NCI-H774 (cell line): ENCODE measurements around the gene SYNE1.
"Not testable (repeated sequence)": the region's sequence is repeated elsewhere in the genome, so short reads cannot be mapped to it uniquely, and the experiment has no call there.

Experiments
- DNase-seq: peaks from one replicate; lab custom pipeline; 2025; lab: John Stamatoyannopoulos, UW

Gene SYNE1

DNA sequence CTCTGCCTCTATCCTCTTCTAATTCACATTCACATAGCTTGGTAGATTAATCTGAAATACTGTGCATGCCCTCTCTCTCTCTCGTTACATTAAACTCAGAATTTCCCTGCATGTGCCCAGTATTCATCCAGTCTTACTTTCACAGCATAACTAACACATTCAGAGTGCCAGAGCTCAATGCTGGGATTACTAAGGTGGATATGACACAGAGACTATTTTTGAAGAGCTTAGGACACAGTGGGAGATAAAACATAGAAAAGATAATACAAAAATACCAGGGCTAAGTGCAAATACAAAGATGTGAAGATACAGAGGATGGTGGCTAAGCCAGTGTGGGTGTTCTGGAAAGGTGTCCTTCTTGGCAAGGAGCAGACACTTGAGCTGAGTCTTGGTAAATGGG, 6.3 kb downstream of the SYNE1 start:
- no peak for DNase-seq

DNA sequence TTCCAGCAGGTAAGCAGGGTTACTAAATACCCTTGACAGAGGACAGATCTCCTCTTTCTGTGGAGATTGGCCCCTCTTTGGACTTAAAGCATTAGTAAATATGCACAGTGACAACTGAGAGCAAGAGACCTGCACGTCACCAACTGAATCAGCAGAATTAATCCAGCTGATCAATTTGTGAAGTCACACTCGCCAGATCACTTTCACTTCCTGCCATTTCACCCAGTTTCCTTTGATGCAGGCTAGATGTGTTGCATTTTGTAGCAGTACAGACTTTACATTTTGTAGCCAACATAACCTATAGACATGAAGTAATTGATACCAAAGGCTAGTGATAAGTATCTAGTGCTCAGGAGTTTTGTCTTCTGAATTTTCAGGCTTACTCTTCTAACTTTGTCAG, 11.9 kb downstream of the SYNE1 start:
- DNase-seq = no peak

DNA sequence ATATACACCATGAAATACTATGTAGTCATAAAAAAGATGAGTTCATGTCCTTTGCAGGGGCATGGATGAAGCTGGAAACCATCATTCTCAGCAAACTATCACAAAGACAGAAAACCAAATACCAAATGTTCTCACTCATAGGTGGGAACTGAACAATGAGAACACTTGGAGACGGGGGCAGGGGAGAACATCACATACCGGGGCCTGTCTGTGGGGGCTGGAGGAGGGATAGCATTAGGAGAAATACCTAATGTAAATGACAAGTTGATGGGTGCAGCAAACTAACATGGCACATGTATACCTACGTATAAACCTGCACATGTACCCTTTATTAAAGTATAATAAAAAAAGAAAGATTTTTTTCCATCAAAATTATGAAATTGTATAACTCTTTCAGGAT, 22.4 kb downstream of the SYNE1 start:
- not testable (repeated sequence) for DNase-seq

DNA sequence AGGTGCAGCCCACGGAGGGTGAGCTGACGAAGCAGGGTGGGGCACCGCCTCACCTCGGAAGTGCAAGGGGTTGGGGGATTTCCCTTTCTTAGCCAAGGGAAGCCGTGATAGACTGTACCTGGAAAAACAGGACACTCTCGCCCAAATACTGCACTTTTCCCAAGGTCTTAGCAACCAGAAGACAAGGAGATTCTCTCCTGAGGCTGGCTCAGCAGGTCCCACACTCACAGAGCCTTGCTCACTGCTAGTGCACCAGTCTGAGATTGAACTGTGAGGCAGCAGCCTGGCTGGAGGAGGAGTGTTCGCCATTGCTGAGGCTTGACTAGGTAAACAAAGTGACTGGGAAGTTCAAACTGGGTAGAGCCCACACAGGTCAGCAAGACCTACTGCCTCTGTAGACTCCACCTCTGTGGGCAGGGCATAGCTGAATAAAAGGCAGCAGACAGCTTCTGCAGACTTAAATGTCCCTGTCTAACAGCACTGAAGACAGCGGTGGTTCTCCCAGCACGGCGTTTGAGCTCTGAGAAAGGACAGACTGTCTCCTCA, 28.0 kb downstream of the SYNE1 start:
- no peak for DNase-seq

- DNase-seq = no peak
Observed at GRCh38 chr6:152605941-152606340, 31.2 kb downstream of the SYNE1 start.

DNA sequence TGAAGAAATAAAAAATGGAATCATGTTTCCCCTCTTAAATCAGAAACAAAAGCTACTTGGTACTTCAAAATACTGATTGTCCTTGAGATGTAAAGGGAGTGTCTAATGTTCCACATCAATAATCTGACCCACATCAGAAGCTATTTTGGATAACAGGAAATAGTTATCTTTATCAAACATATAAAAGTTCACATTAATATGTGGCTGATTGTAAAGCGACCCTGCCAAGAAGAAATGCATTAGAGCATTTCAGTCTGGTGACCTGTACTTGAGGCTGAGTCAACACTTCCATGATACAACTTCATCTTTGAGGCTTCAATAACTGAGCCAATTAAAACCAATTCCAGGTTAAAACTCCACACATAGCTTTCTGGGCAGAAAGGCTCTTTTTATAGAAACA, 31.8 kb downstream of the SYNE1 start:
- no peak for DNase-seq

- DNase-seq = no peak
Observed at GRCh38 chr6:152603911-152604310, 33.3 kb downstream of the SYNE1 start.

GRCh38 chr6:152600022-152600421, 37.1 kb downstream of the SYNE1 start:
- no peak for DNase-seq

DNA sequence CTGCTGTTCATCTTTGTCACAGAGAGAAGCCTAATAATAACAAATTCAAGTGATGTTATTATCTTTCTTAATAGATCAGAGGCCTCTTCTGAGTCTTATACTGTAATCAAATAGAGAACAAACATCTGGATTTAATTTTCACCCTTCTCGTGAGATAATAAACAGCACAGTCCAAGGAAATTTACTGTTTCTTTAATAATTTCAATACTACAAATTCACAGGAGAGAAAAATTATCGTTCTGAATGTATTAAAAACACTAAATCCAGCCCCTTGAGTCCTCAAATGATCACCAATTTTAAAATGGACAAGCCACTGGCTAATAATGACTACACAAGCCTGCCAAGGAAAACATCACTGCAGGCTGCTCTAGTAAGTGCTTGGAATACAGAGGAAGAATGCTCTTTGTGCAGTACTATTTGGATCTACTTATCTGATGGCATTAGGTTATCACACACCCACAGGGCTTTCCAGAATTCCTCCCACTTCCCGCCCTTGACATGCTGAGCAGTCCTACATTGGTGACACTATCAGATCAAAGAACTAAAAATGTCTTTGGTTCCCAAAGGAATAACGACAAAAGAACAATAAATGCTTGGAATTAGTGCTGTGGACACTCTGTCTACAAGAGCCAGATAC, 38.1 kb downstream of the SYNE1 start:
- no peak for DNase-seq

GRCh38 chr6:152598421-152598820, 38.7 kb downstream of the SYNE1 start:
- DNase-seq = no peak

DNA sequence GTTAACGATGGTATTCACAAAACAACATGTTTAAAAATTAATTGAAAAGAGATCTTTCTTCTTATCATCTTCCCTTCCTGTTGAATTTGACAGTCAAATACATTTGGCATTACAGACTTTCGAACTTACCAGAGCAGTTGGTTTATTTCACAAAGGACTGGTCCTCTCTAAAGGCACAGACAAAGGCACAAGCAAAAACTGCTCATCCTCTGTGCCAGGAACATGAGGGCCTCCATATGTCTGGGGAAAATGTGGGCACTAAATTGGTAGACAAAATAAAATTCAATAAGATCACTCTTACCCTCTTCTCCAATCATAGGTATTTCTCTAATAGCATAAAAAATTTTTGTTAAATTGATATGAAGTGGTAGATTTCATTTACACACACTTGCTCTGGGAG, 40.4 kb downstream of the SYNE1 start:
- DNase-seq = no peak

DNA sequence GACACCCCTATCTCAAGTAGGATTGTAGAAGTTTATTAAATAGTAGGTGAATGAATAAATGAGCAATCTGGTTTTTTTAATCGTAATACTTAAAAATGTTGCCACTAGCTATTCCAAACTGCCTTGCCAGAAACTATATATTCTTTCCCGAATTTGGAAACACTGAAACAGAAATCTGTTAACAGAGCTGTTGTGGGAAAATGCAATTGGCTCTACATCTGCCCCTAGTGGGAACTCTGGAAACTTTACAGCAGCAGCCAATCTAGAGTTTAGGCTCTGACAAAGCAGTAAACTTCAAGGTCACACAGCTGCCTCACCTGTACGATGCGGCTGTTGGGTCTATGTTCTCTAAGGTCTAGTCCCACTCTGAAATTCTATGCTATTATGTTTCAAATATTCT, 41.7 kb downstream of the SYNE1 start:
- DNase-seq = peak; percentile 3

DNA sequence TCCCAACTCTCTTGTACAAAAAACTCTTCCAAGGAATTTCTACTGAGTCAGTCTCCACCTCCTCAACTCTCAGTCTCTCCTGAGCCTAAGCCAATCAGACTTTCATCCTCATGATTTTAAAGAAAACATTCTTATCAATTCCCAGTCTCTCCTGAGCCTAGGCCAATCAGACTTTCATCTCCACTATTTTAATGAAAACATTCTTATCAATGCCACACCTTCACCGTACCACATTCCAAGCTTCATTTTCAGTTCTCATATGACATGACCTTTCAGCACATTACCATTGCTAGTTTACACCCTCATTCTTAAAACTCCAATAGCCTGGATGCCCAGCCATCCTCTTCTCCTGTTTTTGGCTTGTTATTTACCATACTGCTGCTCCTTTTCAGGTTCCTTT, 42.5 kb downstream of the SYNE1 start:
- no peak for DNase-seq

- DNase-seq = no peak
Observed at GRCh38 chr6:152588456-152588855, 48.7 kb downstream of the SYNE1 start.

- no peak for DNase-seq
Observed at GRCh38 chr6:152587473-152587872, 49.7 kb downstream of the SYNE1 start.

- no peak for DNase-seq
Observed at GRCh38 chr6:152585236-152585635, 51.9 kb downstream of the SYNE1 start.

DNA sequence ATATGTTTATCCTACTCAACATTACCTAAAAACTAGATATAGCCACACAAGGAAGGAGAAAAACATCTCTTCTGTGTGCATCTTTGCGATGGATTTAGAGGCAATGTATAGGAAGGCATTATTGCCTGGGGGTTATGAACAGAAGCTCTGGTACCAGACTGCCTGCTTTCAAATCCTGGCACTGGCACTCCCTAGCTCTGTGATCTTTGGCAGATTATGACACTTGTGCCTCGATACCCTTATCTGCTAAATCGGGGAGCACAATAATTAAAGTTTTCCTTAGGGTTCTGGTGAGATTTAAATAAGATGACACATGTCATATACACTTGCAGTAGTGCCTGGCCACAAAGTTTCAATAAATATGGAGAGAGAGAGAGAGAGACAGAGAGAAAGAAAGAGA, 53.3 kb downstream of the SYNE1 start:
- no peak for DNase-seq

DNA sequence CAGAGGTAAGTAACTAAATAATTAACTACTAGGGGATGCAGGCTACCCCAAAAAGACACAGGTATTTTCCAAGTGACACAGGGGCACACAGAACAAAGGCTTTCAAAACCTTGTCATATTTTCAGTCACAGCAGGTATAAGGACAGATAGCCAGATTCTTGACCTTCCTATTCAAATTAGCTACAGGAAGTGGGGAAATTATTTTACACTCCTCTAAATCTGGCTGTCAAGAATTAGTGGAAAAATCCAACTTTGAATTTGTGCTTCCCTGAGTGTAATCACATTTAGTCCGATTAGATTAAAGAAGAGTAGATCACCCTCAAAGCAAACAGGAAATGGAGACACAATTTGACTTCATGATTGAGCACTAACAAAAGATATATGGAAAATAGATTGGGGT, 60.6 kb downstream of the SYNE1 start:
- DNase-seq = no peak

DNA sequence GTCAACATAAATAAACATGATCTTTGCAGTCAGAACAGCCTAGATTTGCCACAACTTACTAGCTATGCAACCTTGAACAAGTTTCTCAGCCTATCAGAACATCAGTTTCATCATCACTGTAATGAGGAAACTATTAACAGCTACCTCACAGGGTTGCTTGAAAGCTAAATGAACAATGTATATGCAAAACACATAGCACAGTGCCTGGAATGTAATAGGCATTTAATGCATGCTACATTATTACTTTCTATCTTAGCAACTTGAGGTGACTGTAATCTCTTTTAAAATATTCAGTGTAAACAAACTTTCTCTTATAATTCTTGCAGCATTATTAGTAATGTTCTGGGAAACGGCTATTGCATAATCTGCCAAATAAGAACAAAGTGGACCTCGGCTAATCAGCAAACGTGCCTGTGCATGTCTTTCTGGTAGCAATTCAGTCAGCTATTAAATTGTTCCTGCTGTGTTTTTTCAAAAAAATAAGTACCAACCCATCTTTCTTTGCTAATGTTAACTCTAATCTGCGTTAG, 61.5 kb downstream of the SYNE1 start:
- no peak for DNase-seq

DNA sequence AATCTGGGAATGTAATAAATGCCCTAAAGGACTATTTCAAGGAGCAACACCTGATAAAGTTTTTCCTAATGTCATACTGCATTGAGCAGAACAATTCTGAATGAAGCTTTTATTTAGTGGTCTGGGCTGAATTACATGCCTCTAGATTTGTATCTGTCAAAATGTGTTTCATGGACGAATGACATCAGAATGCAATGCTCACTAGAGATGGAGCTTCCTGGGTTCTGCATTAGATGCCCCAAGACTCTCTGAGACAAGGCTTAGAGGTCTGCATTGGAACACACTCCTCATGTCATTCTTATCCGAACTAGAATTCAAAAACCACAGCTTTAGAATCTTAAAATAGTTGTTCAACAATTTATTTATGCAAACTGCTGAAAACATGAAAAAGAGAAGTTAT, 62.0 kb downstream of the SYNE1 start:
- no peak for DNase-seq

GRCh38 chr6:152573762-152574161, 63.4 kb downstream of the SYNE1 start:
- DNase-seq = no peak

DNA sequence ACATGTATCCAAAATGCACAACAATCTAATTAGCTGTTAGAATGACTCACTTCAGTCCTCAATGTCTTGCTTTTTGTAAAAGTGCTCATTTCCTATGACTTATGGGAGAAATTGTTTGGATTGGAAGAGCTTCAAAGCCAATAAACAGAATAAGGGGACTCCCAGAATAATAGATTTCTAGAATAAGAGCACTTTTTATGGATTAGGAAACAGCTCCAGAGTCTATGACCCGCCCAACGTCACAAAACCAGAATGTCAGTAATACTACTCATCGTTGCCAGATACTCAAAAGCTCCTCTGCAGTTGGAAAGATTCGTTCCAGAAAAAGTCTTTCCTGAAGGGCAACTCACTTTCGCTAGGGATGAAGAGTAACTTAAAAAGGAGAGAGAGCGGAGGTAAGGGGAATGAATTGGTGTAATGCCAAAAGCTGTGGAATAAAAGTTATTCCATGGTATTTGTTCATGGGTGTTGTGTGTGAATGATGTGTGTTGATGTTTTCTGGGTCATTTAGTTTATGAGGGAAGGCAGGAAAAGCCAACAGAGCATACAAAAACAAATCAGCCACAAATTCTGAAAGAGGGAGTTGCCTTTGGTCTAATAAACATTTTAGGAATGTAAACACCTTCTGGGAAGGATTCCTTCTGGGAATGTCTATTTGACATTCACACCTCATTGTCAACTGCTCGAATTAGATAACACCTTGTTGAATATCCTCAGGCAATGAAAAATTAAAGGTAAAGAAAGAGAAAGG, 64.6 kb downstream of the SYNE1 start:
- no peak for DNase-seq

DNA sequence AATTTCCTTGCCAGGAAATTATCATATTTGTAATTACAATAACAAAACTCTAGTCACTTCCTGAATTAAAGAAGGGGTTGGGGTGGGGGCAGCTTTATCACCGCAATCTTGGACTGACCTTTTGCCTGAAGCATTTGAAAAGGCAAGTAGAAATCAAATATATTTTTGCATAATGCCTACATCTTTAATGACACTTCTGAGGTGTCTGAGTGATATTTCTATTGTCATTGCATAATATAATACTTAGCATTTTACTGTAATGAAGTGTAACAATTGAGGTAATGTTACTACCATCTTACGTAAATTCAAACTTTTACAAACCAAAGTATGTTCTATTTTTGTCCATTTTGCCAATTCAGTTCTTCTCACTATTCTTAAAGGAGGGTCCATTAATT, 65.2 kb downstream of the SYNE1 start:
- DNase-seq = no peak
